CMK (cell line): ENCODE results near the gene TMEM141.
"Not testable (repeated sequence)": the region's sequence is repeated elsewhere in the genome, so short reads cannot be mapped to it uniquely, and the experiment has no call there.

Experiments used
- DNase-seq: peaks from one replicate; pipeline ENCODE4 v3.0.0-alpha.2; 2010; ENCODE audit warnings: low read depth

TMEM141 gene

DNA sequence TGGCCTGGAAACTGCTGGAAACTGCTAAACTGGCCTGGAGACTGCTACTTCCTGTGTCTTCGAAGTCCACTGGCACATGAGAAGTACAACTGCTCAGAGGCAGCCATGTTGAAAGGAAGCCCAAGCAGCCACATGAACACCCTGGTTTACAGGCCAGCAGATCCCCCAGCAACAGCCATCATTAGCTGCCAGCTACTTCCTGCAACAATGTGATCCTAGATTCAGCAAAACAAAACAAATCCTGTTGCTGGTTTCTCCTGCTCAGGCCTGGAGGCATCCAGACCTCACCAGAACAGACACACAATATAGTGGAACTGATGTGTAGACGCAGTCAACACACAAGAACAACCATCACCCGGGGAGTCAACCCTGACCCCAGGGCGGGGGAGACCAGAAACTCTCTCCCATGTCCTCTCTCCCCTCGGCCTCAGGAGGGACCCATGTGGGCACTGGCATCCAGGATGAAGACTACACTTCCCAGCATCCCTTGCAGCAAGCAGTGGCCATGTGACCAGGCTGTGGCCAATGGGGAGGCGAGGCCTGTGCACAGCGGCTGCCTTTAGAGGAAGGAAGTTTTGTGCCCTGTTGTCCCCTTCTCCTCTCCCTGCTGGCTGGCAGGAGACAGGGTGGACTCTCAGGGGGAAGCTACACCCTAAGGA lies 17.6 kb upstream of the TMEM141 start:
- DNase-seq = peak; percentile 70

DNA sequence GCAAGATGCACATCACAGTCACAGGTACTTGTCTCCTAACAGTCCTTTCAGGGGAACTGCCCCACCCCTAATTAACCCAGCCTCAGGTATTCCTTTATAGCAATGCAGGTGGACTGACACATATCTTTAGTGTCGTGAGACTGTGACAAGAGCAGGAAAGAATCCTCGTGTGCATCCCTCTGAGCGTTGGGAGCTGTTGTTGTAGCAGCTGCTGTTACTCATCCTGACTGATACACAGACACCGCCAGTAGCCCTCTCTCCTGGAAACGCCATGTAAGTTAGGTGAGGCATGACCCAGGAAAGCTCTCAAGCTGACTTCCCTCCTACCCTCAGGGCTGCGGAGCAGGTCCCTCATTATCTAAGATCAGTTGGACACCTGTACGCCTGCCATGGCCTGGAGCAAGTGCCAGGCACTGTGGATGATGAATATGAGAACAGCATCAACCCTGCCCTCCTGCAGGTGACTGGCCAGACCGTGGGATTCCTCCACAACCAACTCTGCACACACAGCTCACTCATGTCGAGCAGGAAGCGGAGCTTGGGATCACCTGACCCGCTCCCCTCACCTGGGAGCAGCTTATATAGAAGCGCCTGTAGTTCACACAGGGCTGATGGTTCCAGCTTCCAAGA lies 16.6 kb upstream of the TMEM141 start:
- no peak for DNase-seq

DNA sequence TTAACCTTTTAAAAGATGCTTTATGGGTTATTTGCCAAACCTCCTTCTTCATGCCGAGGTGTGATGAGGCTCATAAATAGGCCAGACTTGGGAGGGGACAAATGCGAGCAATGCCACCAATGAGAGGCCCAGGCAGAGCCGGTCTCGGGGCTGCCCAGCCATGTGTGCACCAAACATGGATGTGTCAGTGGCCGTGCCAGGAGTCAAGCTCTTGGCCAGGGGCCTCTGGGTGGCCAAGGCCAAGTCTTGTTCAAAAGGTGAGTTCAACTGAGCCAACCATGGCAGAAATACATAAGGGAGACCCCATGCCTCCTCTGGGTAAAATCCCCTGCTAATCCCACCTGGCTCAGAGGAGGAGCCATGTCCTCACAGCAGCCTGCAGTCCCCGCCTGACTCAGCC lies 16.0 kb upstream of the TMEM141 start:
- DNase-seq = no peak

DNA sequence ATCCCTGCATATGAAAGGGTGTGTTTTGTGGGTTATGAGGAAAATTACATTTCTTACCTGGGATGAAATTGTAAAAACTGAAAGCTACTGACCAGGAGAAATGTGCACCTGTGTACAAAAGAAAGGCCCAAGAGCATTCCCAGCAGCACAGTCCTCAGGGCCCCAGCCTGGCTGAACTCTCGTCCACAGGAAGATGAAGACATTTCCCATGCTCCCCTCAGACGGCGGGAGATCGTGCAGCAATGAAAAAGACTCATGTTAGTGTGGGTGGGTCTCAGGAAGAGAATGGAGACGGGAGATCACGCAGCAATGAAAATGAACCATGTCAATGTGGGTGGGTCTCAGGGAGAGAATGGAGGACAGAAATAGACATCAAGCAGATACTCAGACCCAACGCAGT lies 14.2 kb upstream of the TMEM141 start:
- no peak for DNase-seq

DNA sequence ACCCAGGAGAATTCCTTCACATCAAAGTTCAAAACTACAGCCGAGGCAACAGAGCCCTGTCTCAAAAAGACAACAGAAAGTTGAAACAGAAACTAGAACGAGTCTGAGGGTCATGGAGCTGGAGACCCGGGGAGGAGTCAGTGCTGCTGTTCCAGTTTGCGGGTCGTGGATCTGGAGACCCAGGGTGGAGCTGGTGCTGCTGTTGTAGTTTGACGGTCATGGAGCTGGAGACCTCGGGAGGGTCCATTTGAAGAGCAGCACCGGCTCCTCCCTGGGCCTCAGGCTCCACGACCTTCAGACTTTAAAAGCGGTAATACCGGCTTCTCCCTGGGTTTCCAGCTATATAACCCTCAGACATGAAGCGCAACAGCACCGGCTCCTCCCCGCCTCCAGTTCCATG lies 13.8 kb upstream of the TMEM141 start:
- DNase-seq = no peak

DNA sequence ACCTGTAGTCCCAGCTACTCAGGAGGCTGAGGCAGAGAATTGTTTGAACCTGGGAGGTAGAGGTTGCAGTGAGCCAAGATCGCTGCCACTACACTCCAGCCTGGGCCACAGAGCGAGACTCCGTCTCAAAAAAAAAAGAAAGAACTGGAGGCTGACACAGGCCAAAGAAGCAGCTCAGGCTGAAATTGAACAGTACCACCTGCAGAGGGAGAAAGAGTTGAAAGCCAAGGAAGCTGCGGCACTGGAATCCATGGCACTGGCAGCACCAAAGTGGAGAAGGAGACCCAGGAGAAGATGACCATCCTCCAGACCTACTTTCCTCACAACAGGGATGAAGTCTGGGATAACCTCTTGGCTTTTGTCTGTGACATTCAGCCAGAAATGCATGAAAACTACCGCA lies 11.3 kb upstream of the TMEM141 start:
- DNase-seq = no peak

DNA sequence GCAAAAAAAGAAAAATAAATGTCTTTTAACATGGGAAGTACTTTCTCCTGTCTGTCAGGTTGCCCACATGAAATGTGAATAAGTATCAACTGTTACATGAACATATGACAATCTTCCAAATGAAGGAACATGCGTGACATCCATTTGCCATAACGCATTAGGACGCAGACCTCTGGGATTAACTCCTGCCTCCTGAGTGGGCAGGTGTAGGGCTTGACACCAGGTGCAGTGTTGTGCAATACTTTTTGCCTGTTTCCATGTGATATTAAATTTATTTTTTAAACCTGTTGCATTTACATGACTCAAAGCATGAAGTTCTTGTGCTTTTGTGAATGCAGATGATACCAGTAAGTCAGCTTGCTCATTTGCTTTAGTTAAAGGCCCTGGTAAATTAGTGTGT lies 8.7 kb upstream of the TMEM141 start:
- DNase-seq = no peak

DNA sequence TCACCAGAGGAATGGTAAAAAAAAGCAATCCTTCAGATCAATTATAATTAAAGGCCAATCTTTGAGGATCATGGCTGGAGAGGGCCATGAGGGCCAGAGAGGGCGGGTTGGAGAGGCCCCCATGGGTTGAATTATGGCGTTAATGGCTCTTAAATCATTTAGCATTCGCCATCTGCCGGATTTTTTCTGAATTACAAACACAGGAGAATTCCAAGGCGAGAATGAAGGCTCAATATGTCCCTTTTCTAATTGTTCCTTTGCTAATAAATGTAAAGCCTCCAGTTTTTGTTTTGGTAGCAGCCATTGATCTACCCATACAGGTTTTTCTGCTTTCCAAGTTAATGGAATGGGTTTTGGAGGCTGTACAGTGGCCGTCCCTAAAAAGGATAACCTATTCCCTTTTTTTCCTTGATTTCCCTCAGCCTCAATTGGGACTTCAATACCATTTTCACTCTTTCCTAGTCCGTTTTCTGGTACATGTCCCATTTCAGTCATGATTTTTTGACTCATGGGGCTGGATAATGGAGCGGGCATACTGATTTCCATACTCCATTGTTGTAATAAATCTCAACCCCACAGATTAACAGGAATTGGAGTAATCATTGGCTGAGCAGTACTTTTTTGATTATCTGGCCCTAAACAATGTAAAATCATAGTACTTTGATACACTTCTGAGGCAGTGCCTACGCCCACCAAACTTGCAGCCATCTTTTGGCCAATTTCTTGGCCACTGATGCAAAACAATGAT lies 6.7 kb upstream of the TMEM141 start:
- no peak for DNase-seq

DNA sequence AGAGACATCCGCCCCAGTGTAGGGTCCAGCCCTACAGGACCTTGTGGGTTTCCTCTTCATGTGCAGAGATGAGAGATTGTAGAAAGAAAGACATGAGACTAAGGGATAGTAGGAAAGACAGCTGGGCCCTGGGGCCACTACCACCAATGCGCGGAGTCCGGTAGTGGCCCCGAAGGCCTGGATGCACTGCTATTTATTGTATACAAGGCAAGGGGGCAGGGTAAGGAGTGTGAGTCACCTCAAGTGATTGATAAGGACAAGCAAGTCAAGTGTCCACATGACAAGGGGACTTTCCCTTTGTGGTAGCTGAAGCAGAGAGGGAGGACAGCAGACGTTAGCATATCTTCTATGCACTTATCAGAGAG lies 6.2 kb upstream of the TMEM141 start:
- no peak for DNase-seq

DNA sequence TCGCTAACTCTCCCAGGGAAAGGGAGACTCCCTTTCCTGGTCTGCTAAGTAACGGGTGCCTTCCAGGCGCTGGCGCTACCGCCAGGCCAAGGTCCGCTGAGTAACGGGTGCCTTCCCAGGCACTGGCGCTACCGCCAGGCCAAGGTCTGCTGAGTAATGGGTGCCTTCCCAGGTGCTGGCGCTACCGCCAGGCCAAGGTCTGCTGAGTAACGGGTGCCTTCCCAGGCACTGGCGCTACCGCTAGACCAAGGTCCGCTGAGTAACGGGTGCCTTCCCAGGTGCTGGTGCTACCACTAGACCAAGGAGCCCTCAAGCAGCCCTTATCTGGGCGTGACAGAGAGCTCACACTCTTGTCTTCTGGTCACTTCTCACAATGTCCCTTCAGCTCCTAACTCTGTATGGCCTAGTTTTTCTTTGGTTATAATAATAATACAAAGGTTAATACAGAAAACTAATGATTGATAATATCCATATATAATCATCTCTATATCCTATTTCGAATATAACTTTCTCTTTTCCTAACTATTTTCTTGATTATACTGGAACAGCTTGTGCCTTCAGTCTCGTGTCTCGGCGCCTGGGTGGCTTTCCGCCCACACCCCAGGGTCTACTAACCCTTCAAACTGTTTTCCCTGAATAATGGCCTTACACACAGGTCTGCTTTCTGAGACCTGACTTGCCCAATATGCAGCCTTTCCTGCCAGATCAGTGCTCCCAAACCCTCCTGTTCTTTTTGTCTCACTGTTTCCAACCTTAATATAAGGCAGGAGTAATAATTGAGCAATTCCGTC lies 5.4 kb upstream of the TMEM141 start:
- DNase-seq = not testable (repeated sequence)

DNA sequence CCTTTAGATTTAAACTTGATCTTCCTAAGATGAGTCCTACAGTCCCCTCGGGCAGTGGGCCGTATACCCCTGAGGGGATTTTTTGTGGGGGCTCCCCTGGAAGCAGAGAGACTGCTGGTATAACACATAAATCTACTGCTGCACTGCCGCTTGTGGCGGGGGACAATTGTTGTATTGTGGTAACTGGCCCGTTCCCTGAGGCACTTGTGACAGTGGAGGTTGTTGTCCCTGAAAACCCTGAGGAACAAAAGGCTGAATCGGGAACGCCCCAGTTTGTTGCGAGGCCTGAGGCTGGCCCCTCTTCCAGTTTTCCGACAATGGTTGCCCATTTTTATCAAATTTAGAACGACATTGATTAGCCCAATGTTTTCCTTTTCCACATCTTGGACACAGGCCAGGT lies 4.7 kb upstream of the TMEM141 start:
- DNase-seq = no peak

DNA sequence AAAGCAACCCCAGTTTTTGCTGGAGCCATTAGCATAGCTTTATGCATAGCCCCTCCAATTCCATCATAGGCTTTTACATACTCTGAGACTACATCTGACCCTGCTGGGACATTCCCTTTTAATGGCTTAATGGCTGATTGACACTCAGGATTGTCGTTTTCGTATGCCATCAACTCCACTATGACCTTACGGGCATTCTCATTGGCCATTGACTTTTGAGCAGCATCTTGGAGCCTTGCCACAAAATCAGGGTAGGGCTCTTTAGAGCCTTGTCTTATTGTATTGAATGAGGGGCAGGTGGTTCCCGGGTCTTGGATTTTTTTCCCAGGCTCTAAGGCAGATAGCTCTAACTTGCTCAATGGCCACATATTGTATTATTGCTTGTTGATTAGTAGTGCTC lies 4.2 kb upstream of the TMEM141 start:
- not testable (repeated sequence) for DNase-seq

DNA sequence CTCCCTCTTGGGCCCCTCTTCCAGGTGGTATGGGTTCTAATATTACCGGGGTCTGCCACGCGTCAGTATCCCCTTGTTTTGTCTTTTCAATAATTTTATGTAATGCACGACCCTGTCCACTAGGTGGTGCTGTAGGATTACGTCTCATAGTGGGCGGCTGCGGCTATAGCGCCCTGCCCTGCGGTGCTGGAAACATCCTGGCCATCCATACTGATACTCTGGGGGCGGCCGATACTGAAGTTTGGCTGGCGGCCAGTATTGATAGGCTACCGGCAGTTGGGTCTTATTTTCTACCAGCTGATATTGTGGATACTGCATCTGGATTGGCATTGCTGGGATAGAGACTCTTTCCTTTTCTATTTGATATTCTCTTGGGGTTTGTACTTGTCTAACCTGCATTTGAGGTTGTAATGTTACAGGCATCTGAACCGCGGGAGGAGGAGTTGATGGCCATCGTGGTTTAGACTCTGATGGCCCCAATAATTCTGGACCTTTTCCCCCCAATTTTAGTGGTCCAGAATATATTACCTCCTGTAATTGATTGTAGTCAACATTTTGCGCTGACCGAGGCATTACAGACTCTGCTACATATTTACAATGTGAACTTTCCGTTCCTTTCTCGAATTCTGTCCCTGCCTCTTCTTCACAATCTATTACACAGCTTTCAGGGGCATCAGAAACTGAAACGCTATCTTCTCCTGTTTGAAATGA lies 3.3 kb upstream of the TMEM141 start:
- DNase-seq = peak; percentile 82

DNA sequence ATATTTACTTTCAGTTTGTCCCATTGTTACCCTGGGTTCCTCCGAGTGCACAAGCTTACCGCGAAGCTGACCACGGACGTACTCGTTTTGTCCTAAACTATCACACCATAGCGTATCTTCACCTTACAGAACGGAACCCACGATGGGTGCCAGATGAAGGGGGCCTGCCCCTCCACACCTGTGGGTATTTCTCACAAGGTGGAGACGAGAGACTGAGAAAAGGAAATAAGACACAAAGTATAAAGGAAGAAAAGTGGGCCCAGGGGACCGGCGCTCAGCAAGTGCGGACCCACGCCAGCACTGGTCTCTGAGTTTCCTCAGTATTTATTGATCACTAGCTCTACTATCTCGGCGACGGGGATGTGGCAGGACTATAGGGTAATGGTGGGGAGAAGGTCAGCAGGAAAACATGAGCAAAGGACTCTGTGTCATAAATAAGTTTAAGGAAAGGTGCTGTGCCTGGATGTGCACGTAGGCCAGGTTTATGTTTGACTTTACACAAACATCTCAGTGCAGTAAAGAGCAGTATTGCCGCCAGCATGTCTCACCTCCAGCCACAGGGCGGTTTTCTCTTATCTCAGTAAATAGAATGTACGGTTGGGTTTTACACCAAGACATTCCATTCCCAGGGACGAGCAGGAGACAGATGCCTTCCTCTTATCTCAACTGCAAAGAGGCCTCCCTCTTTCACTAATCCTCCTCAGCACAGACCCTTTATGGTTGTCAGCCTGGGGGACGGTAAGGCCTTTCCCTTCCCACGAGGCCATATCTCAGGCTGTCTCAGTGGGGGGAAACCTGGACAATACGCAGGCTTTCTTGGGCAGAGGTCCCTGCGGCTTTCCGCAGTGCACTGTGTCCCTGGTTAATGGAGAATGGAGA lies 2.3 kb upstream of the TMEM141 start:
- not testable (repeated sequence) for DNase-seq

DNA sequence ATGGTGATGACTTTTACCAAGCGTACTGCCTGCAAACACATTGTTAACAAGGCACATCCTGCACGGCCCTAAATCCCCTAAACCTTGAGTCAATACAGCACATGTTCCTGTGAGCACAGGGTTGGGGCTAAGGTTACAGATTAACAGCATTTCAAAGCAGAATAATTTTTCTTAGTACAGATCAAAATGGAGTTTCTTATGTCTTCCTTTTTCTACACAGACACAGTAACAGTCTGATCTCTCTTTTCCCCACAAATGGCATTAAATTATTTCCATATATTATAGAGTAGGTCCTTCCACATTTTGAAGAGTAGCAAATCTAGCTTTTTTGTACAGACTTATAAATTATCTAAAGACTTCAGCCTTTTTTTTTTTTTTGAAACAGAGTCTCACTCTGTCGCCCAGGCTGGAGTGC lies 1.6 kb upstream of the TMEM141 start:
- DNase-seq = no peak

DNA sequence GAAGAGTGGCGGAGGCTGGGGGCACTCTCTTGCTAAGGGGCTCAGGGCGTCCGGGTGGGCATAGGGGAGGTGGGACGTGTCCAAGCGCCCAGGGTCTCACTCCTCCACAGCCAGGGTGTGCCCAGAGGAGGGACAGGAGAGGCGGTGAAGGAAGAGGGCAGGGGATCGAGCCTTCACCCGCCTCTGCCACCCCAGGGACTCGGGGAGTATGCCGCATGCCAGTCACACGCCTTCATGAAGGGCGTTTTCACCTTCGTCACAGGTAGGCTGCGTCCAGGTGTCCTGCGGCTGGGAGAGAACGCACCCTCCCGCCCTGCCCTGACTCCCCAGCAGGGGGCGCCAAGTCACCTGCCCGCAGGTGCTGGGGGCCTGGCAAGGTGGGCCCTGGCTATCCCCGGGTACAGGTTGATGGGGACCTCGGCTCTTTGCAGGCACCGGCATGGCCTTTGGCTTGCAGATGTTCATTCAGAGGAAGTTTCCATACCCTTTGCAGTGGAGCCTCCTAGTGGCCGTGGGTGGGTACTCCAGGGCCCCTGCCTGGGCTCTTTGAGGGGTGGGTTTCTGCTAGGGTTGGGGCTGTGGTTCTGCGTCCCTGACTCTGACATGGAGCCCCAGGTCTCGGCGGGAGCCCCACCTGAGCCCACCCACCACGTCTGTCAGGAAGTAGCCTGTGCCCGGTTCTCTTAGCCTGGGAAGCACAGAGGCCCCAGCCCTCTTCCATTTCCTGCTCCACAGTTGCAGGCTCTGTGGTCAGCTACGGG lies 552 bp downstream of the TMEM141 start:
- no peak for DNase-seq

DNA sequence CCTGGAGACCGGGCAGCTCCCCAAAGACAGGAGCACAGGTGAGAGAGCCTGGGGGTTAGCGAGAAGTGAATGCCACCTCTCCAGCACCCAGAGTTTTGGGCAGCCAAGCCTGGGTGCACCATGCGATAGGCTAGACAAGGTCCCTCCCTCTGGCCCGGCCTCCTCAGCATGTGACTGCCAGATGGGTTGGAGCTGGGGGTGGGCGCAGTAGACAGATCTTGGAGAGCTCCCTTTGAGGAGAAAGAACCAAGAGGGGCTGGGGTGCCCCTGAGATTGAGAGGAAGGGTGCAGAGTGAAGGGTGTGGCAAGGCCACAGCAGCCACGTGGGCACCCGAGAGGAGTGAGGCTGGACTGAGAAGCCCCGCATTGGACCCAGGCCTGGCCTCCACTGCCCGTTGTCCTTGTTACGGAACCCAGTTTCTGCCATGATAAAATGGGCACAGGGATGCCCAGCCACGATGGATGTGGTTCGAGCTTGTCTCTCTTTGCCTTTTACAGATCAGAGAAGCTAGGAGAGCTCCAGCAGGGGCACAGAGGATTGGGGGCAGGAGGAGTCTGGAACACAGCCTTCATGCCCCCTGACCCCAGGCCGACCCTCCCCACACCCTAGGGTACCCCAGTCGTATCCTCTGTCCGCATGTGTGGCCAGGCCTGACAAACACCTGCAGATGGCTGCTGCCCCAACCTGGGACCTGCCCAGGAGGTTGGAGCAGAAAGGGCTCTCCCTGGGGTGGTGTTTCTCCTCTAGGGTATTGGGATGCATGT lies 1.4 kb downstream of the TMEM141 start:
- DNase-seq = no peak

DNA sequence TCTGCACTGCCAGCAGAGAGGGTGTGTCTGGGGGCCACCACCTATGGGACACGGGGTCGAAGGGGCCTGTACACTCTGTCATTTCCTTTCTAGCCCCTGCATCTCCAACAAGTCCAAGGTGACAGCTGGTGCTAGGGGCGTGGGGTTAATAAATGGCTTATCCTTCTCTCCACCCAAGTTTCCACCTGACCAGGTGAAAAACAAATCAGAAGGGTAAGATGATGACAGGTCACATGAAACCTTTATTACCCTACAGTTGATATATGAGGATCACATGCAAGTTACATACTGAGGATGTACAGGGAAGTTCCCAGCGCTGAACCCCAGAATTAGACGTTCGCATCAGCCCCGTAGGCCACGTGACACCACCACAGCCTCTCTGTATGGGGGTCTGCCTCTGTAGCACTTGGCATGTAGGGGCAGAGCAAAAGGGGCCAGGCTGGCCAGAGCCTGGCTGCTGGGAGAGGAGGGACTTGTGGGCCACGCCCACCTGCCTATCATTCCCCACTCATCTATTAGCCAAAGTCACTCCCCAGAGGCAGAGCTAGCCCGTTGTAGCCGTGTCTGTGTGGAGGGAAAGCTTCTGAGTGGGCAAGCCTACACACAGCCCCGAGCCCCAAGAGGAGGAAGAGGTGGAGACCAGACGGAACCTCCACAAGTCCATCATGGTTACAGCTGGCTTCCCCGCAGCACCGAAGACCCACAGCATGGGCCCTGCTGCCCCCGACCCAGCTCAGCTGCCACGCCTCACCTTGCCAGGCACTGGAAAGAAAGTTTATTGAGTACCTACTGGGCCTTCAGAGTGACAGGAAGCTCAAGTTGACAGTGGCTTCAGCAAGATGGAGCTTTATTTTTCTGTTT lies 2.2 kb downstream of the TMEM141 start:
- no peak for DNase-seq
